ENCODE data around the gene GCN1.

GRCh38 chr12:120096671-120097202 is 97.8 kb downstream of the GCN1 start:
- TF ChIP-seq RAD21 (IDR thresholded peaks at IDR 0.05; ENCODE audit: insufficient read depth, low read depth, low read length) = no peak
- no peak for TF ChIP-seq E2F4 (IDR thresholded peaks at IDR 0.05; ENCODE audit: low read depth, low read length)
- TF ChIP-seq EGR1 (IDR thresholded peaks at IDR 0.05; ENCODE audit: borderline replicate concordance in 1 of 2, low read depth in 2 of 2, low read length in 2 of 2) = no peak
- no peak for TF ChIP-seq NR2F1 (conservative IDR thresholded peaks at IDR 0.05)
